HG02571 (cell line): ENCODE measurements around the gene FKBP1A.

Experiments
- ATAC-seq: cut with Tn5 transposase; IDR thresholded peaks from one replicate; pipeline ENCODE4 v1.9.1; 2021; ENCODE audit warnings: mild to moderate bottlenecking, moderate library complexity; ENCODE audit not compliant: unreplicated experiment

Gene FKBP1A

GRCh38 chr20:1392693-1393506 lies at the start of gene FKBP1A:
TSS of gene FKBP1A (minus strand) at chr20:1393054. CDS start at chr20:1392998, 56 bp downstream.
- ATAC-seq: peak; percentile 80

DNA sequence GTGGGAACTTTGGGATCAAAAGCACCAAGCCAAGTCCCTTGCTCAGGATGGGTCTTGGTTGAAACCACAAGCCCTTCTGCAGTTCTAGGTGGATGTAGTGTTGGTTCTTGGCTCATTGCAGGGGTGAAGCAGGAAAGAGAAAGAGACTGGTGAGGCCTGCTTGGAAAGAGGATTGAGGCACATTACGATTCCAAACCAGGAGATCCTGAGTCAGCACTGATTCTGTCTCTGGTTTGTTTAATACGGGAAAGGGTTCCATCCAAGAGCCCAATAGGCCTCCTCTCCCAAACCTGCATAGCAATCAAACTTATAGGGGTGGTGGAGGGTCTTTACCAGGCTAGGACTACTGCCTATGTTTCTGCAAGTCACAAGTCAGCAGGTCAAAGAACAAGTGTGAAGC lies 49.5 kb upstream of the FKBP1A start:
- ATAC-seq: no peak

DNA sequence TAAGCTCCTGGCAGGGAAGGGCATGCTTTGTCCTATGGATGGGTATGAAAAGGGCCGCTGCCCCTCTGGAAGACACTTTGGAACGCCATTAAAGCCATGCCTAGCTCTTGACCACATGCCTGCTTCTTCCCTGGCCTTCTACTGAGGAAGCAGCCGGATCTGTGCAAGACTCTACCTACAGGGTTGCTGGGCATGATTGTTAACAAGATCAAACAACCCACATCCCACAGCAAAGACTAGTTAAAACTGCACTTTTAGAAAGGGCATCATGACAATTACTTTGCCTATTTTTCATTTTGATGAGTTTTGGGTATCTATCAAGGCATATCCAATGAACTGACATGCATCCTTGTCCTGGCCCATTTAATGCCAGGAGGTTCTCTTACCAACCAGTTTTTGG lies 48.3 kb upstream of the FKBP1A start:
- ATAC-seq: no peak

GRCh38 chr20:1440024-1440423 lies 47.2 kb upstream of the FKBP1A start:
- no peak for ATAC-seq

DNA sequence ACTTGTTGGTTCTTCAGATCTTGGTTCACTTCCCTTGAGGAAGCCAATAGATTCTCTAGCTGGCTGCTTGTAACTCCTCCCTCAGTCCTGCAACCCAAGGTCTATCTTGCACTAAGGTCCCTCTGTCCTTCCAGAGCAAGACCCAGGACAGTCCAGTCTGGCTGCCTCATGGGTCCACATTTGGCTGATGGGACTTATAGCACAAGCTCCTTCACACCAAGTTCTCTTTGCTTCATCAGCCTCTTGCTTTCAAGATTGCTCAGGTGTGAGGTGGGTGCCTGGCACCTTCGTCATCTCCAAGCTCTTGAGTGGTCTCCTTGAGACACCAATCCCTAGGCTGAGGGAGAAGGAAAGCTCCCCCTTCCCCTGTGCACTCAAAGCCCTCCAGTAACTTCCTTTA lies 45.5 kb upstream of the FKBP1A start:
- ATAC-seq: no peak

- ATAC-seq: no peak
Observed at GRCh38 chr20:1437235-1437904, 44.5 kb upstream of the FKBP1A start.

DNA sequence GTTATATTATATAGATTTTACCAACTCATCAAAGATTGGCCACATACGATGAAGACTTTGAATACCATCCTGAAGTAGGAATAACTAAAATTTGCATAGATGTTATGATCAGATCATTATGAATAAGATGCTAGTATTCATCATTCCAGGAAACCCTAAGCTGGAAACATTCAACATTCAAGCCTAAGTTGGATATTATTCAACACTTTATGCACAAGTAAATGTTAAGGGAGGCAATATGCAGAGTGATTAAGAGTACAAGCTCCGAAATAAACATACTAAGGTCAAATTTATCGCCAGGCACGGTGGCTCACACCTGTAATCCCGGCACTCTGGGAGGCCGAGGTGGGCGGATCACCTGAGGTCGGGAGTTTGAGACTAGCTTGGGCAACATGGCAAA lies 43.4 kb upstream of the FKBP1A start:
- ATAC-seq: no peak

DNA sequence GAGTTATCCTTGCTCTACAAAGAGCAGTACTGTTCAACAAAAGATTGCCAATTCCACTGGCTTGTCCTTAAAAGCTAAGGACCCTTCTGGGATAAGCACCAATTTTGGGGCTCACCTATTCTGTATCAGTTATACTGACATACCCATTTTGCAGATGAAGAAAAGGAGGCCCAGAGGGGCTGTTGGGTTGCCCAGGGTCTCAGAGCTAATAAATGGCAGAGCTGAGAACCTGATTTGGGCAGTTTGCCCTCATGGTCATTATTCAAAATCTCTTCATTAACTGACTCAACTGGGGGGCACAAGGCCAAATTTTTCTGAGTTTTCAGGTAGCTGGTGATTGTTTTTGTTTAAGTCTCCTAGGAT lies 42.5 kb upstream of the FKBP1A start:
- ATAC-seq: no peak

DNA sequence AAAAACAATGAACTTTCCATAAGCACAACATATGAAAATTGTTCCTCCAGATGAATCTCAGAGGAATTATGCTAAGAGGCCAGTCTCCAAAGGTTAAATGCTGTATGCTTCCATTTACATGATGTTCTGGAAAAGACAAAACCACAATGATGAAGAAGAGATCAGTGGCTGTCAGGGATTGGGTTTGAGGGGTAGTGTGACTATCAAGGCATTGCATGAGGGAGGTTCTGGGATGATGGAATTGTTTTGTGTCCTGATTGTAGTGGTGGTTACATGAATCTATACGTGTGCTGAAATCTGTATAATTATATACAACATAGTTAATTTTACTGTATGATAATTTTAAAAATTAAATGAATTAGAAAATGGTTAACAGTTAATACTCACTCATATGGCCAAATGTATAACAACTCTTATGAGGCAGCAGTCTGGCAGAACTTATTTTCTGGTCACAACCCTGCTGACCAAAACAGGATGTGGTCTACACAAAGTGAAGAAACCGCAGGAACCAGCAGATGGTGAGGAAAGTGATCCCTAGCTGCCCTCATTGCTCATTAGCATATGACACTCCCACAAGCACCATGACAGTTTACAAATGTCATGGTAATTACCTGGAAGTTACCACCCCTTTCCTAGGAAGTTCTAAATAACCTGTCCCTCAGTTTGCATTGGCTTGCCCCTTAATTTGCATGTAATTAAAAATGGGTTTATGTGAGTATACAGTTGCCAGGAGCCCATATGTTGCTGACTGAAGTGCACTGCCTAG lies 41.9 kb upstream of the FKBP1A start:
- peak; percentile 96 for ATAC-seq

DNA sequence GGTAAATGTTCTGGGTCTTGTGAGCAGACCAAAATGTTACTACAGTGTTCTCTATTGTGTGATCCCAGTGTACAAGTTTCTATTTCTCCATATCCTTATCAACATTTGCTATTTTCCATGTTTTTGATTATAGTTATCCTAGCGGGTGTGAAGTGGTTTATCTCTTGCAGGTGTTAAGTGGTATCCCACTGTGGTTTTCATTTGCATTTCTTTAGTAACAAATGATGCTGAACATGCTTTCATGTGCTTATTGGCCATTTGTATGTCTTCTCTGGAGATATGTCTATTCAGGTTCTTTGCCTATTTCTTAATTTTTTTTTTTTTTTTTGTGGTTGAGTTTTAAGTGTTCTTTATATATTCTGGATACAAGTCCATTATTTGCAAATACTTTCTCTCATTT lies 38.3 kb upstream of the FKBP1A start:
- no peak for ATAC-seq

GRCh38 chr20:1430004-1430451 lies 37.2 kb upstream of the FKBP1A start:
- ATAC-seq: no peak

DNA sequence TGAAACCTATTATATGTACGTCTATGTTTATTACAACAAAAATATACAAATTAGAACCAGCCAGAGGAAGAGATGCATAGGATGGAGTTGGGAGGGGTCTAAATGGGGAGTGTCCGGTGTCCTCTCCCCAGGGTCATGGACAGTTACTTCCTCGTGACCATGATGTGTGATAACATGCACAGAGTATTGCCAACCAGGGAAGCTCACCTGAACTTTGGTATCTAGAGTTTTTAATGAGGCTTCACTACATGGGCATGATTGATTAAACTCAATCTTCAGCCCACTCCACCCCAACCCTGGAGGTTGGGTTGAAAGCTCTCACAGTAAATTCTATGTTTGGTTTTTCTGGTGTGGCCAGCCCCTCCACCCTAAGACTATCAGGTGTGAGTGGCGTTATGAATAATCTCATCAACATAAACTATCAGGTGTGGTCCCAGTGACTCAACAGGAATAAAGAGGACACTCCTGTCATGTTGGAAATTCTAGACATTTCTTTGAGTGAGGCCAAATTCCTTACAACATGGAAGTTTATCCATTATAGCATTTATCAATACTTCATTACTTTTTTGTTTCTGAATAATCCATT lies 36.4 kb upstream of the FKBP1A start:
- no peak for ATAC-seq

DNA sequence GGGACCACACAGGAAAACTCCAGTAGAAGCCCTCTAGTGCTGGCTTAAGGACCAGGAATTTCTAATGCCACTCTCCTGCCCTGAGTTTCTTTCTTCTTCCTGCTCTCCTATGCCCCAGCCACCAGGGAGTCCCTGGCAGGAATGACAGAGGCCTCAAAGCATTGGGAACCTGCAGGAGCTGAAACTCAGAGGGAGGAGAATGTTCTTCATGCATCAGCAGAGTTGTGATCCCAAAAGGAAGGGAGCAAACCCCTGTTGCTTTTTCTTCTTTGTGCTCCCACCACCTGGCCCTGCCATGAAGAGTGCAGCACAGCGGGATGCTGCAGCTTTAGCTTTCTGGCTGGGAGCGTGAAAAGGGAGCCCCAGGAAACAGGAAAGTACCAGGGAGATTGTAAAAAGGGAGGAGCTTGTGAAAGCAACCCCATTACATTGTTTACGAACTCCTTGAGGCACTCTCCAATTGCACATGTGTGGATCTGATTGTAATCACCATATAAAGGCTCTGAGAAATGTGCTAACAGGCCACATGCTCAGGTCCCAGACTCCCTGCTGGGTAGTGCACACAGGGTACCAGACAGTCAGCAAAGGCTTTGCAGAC lies 34.7 kb upstream of the FKBP1A start:
- no peak for ATAC-seq

- no peak for ATAC-seq
Observed at GRCh38 chr20:1426231-1426849, 33.5 kb upstream of the FKBP1A start.

GRCh38 chr20:1424336-1424735 lies 31.5 kb upstream of the FKBP1A start:
- ATAC-seq: no peak

DNA sequence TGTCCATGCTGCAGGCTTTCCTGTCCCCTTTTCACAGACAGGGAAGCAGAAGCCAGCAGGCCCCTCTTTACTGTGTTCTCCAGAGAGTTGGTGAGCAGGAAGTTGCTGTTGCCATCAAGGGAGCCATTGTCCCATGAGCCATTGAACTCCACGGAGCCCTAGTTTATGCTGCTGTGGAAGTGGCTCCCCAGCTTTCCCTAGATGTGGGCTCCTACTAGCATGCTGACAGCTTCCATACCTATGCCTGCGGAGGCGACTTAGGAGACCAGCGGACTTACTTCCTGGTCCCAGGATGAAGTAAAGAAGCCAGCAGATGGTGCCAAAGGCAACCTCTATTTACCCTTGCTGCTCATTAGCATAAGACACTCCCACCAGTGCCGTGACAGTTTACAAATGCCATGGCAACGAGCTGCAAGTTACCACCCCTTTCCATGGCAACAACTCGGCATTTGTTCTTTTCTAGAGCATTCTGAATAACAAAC lies 30.8 kb upstream of the FKBP1A start:
- ATAC-seq: no peak

DNA sequence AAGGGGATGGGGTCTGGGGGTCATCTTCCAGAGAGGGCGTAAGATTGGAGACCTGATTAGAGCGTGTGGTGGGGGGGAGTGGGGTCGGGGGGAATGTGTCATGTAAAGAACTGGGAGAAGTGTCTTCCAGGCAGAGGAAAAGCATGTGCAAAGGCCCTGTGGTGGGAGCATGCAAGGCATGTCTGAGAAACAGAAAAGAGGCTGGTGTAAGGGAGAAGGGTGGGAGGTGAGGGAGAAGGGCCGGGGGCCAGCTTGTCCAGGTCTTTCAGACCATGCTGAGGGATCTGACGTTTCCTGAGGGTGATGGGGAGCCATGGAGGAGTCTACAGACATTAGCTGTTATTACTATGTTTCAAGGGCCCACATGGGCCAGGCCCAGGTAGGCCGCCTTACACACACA lies 30.4 kb upstream of the FKBP1A start:
- ATAC-seq: no peak

DNA sequence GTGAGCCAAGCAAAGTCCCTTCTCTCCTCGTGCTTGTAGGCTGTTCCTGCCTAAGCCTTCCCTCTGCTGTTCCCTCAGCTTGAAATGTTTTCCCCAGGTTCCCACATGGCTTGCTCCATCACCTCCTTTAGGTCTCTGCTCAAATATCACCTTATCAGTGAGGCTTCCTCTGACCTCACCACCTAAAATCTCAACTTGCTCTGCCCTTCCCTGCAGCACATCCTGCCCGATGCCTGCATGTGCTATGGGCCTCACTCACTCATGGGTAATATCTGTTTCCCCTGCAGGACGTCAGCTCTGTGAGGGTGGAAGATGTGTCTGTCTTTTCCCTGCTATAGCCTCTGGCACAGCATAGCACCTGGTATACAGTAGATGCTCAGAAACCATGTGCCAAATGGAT lies 29.9 kb upstream of the FKBP1A start:
- ATAC-seq: no peak

GRCh38 chr20:1420066-1420465 lies 27.2 kb upstream of the FKBP1A start:
- no peak for ATAC-seq

- no peak for ATAC-seq
Observed at GRCh38 chr20:1418350-1418749, 25.5 kb upstream of the FKBP1A start.
